HG03469 (cell line): ENCODE measurements around the gene CPAMD8.

Experiments used
- ATAC-seq: cut with Tn5 transposase; IDR thresholded peaks from one replicate; pipeline ENCODE4 v1.9.1; 2021; ENCODE audit warnings: mild to moderate bottlenecking, moderate library complexity, moderate number of reproducible peaks; ENCODE audit not compliant: unreplicated experiment

Gene CPAMD8

DNA sequence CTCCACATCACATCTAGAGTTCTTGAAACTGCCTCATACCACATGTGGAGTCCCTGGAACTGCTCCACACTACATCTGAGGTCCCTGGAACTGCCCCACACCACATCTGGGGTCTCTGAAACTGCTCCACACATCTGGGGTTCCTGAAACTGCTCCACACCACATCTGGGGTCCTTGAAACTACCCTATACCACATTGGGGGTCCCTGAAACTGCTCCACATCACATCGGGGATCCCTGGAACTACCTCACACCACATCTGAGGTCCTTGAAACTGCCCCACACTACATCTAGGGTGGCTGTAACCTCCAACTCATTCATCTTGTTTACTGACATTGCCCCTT, 104.0 kb downstream of the CPAMD8 start:
- no peak for ATAC-seq

- ATAC-seq = no peak
These were observed 104.6 kb downstream of the CPAMD8 start for GRCh38 chr19:16921766-16922591.

- no peak for ATAC-seq
These were observed 105.6 kb downstream of the CPAMD8 start for GRCh38 chr19:16920816-16921529.

GRCh38 chr19:16919496-16919895, 107.1 kb downstream of the CPAMD8 start:
- ATAC-seq = no peak

GRCh38 chr19:16917401-16917800, 109.2 kb downstream of the CPAMD8 start:
- ATAC-seq = no peak

DNA sequence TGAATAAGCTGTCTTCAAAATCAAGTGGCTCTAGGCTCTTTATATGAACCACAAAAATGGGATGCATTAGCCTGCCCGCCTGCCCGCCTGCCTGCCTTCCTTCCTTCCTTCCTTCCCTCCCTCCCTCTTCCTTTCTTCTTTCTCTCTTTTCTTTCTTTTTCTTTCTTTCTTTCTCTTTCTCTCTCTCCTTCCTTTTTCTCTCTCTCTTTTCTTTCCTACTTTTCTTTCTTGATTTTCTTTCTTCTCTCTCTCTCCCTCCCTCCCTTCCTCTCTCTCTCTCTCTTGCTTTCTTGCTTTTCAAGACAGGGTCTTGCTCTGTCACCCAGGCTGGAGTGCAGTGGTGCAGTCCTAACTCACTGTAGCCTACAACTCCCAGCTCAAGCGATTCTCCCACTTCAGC, 110.9 kb downstream of the CPAMD8 start:
- no peak for ATAC-seq

- no peak for ATAC-seq
These were observed 111.5 kb downstream of the CPAMD8 start for GRCh38 chr19:16915135-16915534.

DNA sequence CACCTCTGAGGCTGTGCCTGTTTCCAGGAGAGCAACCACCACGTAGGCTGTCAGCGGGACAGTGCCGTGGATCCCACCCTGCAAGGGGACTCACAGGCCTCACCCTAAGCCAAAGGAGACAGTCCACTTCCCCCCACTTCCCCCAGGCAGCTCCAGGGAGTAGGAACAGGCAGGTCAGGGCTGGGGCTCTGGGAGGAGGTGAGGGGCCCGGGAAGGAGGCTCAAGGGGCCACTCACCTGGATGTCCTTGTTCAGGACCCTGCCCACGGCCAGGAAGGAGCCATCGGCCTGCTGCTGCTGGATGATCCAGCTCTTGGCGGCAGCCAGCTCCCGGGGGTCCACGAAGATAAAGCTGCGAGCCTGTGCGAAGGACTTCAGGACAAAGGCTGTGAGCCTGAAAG, 112.2 kb downstream of the CPAMD8 start:
- ATAC-seq = no peak

- ATAC-seq = no peak
These were observed 113.8 kb downstream of the CPAMD8 start for GRCh38 chr19:16912780-16913179.

DNA sequence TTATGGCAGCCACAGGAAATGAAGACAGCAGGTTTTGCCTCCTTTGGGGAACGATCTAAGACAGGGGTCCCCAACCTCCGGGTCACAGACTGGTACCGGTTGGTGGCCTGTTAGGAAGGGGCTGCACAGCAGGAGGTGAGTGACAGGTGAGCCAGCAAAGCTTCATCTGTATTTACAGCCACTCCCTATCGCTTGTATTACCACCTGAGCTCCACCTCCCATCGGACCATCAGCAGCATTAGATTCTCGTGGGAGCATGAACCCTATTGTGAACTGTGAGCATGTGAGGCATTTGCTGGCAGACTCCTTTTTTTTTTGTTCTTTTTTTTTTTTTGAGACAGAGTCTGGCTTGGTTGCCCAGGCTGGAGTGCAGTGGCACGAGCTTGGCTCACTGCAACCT, 115.6 kb downstream of the CPAMD8 start:
- ATAC-seq = no peak

- ATAC-seq = no peak
These were observed 117.9 kb downstream of the CPAMD8 start for GRCh38 chr19:16908759-16909158.

DNA sequence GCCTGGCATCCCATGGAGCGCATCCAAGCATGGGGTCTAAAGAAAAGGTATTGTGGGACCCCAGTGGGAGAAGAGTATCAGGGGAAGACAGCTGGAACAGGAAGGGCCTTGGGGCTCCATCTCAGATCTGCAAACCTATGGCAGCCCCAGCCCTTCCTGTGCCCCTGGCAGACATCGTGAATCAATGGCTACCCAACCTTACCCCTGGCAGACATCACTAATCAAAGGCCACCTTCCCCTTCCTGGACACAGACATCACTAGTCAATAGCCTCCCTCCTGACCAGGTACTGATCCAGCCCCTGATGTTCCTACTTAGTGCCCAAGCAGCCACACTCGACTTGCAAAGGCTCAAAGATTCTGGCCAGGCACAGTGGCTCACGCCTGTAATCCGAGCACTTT, 122.0 kb downstream of the CPAMD8 start:
- no peak for ATAC-seq

DNA sequence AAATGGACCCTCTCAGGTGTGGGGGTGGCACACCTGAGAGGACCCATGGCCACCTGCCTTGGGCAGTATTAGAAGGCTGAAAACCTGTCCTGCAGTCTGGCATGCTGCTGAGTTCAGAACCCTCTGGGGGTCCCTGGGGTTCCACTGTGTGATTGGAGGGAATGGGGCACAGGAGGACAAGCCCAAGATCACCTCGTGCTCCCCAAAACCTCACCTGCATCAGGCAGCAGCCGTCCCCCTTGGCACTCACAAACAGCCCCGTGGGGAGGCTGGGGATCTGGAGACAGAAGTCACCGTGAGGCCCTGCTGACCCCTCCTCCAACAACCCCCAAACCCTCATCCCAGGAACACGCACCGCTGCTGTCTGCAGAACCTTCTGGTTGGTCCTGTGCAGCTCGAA, 123.3 kb downstream of the CPAMD8 start:
- ATAC-seq = no peak

DNA sequence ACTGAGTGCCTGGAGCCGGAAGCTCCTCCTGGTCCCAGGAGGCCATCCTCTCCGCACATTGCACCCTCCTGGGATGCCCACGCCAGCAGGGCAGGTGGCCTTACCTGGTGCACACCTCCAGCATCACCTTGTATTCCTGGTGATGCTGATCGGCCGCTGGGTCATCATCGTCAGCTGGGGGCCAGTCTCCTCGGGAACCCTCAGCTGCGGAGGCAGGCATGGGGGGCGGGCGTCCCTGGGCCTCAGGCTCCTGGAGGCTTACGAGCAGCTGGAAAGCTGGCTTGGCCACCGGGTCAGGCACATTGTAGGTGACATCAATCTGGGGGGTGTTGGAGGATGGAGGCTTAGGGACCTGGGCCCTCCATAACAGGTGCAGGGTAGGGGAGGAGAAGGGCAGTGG, 124.1 kb downstream of the CPAMD8 start:
- no peak for ATAC-seq

DNA sequence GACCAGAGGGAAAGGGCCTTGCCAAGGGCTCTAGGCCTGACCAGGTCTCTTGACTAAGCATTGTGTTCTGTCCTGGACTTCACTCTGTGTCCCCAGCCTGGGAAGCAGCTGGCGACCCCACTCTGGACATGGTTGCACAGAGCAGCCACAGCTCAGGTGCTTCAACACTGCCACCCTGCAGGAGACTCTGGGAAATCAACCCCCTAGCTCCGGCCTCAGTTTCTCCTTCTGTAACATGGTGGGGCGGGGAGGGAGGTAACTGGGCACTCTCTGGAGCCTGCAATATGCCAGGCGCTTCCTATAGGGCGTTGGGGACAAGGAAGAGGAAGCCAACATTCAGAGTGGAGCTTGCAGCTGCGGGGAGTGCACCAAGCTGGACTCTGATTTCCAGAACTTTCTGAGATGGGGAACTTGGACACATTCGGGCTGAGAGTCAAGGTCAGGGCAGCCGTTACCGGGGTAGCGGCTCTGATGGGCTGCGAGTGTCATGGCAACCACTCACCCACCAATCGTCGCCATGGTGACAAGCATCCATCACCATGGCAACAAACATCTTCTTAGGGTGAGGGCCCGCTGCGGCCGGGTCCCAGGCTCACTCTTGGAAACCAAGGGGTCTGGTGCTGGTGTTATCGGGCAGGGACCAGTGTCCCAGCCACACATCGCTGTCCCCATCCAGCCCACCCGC, 125.0 kb downstream of the CPAMD8 start:
- no peak for ATAC-seq

GRCh38 chr19:16899566-16900075, 127.0 kb downstream of the CPAMD8 start:
- ATAC-seq = no peak

DNA sequence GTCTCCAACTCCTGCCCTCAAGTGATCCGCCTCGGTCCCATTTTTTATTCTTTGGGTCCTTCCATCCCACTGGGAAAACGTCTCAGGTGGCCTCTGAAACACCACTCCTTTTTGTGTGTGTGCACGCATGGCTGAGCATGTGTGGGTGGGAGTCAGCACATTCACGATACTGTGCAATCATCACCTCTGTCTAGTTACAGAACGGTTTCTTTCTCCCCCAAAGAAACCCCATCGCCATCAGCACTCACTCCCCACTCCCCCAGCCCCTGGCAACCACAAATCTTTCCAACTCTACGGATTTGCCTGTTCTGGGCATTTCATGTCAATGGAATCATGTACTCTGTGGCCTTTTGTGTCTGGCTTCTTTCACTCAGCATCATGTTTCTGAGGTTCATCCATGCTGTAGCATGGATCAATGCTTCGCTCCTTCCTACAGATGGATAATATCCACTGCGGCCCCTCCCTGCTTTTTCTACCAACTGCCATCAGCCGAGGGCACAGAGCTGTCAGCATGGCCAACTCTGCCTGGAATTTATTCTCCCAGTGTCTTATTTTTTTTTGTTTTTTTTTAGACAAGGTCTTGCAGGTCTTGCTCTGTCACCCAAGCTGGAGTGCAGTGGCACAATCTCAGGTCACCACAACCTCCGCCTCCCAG, 128.1 kb downstream of the CPAMD8 start:
- ATAC-seq = no peak

GRCh38 chr19:16897856-16898161, 128.8 kb downstream of the CPAMD8 start:
- ATAC-seq = no peak

DNA sequence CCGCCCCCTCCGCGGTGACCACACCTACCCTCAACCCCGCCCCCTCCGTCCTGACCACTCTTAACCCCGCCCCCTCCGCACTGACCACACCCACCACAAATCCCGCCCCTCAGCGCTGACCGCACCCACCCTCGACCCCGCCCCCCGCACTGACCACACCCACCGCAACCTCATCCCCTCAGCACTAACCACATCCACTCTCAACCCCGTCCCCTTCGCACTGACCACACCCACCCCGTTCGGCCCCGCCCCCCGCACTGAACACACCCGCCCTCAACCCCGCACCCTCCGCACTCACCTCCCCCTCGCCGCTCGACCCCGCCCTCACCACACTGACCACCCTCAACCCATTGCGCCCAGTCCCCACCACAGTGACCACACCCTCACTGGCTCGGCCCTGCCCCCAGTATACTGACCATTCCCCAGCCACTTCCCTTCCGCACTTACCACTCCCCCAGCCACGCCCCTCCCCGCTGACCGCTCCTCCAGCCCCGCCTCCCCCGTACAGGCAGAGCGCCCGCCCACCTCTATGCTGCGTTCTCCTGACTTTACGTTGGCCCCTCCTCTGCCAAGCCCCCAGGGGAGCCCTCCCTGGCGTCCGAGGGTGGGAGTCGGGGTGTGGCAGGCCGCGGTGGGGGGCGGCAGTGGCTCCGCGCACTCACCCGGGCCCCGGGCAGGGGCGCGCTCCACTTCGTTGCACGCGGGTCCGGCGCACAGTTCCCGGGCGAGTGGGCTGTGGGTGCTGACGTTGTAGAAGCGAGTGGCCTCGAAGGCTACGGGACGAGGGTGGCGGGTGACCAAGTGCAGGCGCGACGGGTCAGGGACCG, 129.4 kb downstream of the CPAMD8 start:
- ATAC-seq = no peak
